Cortex of kidney (tissue), 1 donor: Measurements from ENCODE around the gene VASH2.

Experiments used
- DNase-seq: peaks from one replicate; lab custom pipeline; 2025; lab: John Stamatoyannopoulos, UW

VASH2 gene

DNA sequence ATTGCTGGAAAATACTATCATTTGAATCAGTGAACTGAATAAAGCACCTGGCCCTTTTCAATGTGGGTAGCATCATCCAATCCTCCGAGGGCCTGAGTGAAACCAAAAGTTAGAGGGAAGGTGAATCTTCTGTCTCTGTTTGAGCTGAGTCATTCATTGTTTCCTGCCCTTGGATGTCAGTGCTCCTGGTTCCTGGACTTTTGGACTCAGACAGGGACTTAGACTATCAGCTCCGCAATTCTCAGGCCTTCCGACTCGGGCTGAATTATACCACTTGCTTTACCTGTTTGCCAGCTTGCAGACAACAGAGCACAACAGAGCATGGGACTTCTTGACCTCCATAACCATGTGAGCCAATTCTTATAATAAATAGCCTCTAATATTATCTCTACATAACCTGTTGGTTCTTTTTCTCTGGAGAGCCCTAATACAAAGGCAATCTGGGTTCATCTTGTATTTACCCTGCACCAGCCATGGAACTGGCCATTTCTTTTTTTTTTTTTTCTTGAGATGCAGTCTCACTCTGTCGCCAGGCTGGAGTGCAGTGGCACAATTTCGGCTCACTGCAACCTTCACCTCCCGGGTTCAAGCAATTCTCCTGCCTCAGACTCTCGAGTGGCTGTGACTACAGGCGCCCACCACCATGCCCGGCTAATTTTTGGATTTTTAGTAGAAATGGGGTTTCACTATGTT, 19.2 kb upstream of the VASH2 start:
- no peak for DNase-seq

- no peak for DNase-seq
Observed at GRCh38 chr1:212933815-212934471, 16.4 kb upstream of the VASH2 start.

- no peak for DNase-seq
Observed at GRCh38 chr1:212935387-212935981, 14.9 kb upstream of the VASH2 start.

- no peak for DNase-seq
Observed at GRCh38 chr1:212937034-212937433, 13.3 kb upstream of the VASH2 start.

- DNase-seq, result no peak
Observed at GRCh38 chr1:212938846-212939245, 11.5 kb upstream of the VASH2 start.

- DNase-seq, result no peak
Observed at GRCh38 chr1:212941452-212941851, 8.9 kb upstream of the VASH2 start.

GRCh38 chr1:212942679-212943392, 7.5 kb upstream of the VASH2 start:
- DNase-seq, result no peak

- DNase-seq, result no peak
Observed at GRCh38 chr1:212943393-212943710, 7.0 kb upstream of the VASH2 start.

GRCh38 chr1:212944229-212944901, 6.0 kb upstream of the VASH2 start:
- DNase-seq, result no peak

DNA sequence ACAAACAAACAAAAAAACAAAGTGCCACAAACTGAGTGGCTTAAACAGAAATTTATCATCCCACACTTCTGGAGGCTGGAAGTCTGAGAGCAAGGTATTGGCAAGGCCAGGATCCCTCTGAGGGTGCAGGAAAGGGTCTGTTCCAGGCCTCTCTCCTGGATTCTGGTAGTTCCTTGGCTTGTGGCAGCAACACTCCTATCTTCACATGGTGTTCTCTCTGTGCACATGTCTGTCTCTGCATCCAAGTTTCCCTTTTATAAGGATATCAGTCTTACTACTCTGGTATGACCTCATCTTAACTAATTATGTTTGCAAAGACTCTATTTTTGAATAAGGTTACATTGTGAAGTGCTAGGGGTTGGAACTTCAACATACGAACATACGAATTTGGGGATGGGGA, 5.3 kb upstream of the VASH2 start:
- no peak for DNase-seq

GRCh38 chr1:212945463-212946160, 4.7 kb upstream of the VASH2 start:
- no peak for DNase-seq

DNA sequence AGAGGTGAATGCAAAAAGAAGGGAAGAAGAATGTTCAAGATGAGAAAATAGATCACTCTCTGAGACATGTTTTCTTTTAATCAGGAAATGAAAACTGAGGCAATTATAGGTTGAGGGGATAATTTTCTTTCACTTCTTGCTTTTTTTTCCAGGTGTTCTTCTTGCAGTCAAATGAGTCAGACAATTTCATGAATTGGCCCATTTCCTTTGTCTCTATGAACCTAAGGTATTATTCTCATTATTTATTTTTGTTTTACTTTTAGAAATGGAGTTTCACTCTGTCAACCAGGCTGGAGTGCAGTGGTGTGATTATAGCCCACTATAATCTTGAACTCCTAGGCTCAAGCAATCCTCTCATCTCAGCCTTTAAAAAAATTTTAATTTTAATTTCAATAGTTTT, 3.5 kb upstream of the VASH2 start:
- no peak for DNase-seq

DNA sequence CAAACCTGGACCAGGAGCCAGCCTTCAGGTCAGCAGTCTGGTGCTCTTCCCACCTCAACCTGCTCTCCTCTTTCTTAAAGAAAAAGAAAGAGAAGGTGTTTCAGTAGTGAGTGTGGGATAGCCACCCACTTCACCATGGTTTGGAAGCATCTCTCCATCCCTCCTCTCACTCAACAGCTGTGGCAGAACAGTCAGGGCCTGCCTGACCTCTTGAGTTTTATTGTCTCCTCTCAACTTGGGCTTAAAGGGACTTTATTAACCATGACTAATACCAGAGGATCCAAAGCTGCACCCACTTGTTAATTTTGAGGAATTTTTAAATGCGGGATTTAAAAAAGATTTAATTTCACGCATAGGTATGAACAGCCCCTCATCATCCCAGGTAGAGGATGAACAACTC, 570 bp upstream of the VASH2 start:
- no peak for DNase-seq

- no peak for DNase-seq
Observed at GRCh38 chr1:212951126-212951946, 995 bp downstream of the VASH2 start.

DNA sequence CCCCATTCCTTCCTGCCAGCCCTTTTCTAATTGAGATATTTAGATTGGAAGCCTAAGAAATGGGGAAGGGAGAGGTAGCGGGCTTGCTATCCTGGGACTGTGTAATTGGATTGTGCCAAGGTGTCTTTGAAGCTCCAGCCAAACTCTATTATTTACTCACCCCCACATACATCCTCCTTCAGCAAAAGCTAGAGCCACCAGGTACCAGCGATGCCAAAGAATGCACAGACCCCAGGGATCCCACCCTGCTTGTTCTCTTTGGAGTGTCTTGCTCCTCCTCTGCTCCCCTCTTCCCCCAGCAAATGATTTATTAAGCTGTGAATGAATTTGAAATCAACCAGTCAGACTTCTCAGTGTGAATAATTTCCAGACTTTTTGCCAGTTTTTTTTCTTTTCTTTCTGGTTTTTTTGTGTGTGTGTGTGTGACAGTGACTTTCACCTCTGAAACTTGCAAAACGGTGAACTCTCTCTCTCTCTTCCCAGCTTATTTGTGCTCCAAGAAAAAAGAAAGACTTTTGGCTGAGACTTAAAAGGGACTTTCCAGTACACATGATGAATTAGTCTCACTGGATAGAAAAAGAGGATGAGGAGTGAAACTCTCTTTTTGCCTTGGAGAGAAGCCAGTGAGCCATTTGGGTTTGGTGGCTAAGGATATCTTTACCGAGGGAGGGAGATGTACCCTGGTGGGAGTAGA, 1.8 kb downstream of the VASH2 start:
- DNase-seq, result no peak

DNA sequence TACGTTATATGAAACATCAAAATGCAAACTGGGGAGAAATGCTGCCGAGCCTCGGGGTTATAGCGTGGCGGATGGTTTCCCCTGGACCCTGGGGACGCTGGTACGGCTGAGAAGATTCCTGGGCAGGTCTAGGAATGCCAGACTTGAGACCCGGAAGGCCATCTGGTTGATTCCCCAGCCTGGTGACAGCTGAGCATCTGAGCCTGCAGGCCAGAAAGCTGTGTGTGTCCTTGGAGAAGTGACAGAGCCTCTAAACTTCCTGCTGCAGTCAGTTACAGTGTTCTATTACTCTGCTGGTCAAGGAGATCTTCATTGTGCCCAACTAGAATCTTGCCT, 2.3 kb downstream of the VASH2 start:
- DNase-seq, result no peak

DNA sequence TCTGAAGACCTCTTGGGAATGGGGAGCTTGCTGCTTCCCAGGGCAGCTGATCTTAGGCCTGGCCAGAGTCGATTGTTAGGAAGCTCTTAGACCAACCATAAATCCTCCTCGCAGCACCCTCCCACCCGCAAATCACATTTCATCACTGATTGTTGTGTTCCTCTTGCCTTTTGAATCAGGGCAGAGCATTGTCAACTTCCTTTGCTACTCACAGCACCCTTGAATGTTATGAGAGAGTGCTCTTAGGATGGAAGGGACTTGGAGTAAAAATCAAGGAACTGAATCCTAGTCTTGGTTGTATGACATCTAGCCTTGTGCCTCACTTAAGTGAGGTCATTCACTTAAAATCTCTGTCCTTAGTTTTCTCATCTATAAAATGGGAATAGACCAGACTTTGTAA, 3.0 kb downstream of the VASH2 start:
- DNase-seq, result no peak

DNA sequence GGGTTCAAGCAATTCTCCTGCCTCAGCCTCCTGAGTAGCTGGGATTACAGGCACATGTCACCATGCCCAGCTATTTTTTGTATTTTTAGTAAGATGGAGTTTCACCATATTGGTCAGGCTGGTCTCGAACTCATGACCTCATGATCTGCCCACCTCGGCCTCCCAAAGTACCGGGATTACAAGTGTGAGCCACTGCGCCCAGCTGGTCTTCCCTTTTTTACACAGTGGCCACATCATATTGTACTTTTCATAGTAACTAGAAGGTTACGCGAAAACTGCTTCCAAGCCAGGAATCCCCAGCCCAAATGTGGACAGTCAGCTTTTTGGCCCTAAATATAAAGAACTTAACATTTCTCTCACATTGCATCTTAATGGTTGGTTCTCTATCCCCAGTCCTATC, 4.2 kb downstream of the VASH2 start:
- DNase-seq, result no peak

DNA sequence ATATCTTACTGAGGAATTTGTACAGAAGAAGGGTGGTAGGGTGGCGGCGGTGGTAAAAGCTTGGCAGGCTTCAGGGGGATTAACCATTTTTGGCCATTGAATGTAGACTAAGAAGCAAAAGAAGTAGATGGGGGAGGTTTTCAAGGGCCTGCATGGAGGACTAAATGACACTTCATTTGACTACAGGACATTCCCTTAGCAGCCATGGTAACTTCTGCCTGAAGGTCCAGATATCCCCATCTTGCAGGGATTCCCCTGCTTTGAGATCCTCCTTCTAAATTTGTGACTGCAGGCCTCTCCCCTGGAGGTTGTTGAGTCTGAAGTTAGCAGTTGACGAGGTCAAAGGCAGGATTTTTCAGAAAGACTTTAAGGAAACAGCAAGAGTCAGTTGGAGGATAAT, 4.8 kb downstream of the VASH2 start:
- no peak for DNase-seq

- no peak for DNase-seq
Observed at GRCh38 chr1:212955961-212956620, 5.8 kb downstream of the VASH2 start.
